Activated CD8-positive, alpha-beta memory T cell treated with anti-CD3 and anti-CD28 coated beads for 24 hours (primary cell): ENCODE results near the gene POFUT2.

ENCODE experiments used
- DNase-seq: peaks from one replicate; pipeline ENCODE4 v3.0.0-alpha.2; 2020

Gene POFUT2

DNA sequence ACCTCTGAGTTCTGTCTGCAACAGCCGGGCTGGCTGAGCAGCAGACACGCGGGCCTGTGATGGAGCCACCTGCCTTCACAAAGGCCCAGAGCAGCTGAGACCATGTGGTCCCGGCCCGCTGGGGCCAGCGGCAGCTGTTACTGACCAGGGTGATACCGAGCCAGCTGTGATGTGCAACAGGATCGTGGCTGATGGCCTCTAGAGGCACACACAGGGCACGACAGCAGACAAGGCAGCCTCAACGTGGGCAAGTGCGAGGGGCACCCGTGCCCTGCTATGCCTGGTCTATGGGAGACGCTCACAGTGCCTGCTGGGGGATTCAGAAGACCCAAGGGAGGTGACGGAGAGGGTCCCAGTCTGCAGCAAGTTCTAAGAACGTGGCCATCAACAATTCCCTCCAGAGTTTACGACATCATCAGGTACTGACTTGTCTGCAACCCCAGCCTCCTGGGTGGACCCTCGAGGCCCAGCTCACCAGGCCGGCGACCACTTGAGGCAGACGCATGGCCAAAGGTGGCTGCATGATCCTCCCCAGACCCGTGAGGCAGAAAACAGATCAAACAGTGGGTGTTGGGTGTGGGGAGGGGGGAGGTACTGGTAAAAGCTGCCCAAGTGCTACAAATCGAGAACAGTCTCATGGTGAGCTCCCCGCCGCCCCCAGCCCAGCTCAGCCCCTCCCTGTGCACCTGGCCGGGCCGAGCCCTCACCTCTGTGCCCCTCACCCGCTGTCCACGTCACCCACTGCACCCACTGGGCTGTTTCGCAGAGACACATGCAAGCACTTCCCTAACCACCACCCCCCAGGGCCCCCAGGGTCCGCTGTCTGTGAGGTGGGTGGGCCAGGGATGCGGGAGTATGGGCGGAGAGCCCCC, 6.0 kb downstream of the POFUT2 start:
- DNase-seq, result peak; percentile 43

- DNase-seq, result no peak
Measured at GRCh38 chr21:45280969-45281368, 6.7 kb downstream of the POFUT2 start.

DNA sequence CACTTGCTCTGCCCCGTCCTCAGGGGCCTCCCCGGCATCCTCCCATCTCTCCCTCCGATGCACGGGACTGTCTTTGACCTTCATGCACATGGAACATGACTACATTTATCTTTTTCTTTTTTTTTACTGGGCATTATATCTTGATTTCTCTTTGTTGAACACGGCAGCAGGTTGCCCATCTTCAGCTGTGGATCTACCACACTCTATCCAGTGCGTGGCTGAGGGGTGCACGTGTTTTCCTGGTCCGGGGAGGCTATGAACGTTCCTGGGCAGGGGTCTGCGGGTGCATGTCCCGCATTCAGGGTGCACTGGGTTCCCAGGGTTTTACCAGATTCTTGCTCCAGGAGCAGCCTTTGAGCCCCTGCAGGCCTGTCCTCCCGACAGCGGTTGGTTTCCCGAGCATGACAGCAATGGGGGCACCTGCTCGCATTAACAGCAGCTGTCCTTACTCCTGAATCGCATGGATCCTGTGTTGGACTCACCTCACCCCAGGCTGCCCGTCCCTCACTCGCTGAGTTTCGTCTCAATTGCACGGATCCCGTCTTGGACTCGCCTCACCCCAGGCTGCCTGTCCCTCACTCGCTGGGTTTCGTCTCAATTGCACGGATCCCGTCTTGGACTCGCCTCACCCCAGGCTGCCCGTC, 7.4 kb downstream of the POFUT2 start:
- peak; percentile 50 for DNase-seq

DNA sequence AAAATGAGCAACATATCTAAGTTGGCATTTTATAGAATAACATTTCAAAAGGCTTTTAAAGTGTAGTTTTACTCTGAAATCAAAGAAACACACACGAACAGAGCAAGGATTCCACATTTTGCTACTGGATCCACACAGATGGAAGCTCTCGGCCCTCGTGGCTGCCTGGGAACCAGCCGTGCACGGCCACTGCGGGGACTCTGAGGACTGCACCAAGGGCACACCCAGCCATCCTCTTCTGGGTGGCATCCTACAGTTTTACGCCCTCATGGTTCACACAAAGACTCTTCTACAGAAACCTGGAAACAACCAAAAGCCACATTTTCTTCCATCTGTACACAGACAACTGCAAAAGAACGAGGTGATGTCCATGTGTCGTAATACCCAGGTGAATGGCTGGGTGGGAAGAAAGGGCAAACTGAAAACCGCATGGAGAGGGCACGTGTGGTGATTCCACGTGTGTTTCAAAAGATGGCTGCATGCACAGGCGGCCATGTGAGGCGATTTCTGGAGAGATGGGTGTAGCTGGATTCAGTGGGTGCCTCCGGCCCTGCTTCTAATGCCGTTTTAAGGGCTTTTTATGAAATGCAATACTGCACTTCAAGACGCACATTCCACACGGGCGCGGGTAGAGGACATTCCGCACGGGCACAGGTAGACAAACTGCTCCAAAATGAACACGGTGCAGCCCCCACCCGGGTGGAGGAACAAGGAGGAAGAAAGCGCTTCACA, 8.1 kb downstream of the POFUT2 start:
- peak; percentile 24 for DNase-seq

DNA sequence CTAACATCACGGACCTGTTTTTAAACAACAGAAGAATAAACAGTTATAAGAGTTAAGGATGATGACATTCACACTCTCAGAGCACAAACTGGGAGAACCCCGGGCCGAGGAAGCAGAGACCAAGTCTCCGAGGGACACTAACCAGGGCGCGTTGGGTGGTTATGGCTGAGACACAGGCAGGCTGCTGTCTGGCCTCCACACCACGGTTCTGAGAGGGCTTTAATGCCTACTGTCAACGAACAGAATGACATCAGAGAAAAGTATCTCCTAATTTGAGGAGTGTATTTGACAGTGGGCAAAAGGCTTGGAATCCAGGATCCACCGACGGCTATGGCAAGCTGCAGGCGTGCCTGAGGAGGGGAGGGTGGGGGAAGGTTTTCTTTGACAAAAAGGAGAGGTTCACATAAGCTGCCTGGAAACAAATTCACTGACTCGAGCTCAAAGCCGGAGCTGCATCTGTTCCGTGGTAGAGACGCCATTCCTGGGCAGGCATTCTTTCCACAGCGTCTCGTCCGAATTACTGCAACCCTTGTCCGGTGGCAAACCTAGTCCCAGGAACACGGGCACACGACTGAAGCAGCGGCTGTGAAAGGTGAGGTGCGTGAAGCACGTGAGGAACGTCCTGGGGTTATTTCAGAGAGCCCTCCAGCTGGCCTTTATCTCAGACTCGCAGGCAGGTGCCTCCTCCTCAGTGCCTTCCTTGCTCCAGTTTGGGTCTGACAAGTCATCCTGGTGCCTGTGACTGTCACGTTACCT, 9.4 kb downstream of the POFUT2 start:
- DNase-seq, result peak; percentile 15

- DNase-seq, result peak; percentile 48
Measured at GRCh38 chr21:45277101-45278045, 10.3 kb downstream of the POFUT2 start.

DNA sequence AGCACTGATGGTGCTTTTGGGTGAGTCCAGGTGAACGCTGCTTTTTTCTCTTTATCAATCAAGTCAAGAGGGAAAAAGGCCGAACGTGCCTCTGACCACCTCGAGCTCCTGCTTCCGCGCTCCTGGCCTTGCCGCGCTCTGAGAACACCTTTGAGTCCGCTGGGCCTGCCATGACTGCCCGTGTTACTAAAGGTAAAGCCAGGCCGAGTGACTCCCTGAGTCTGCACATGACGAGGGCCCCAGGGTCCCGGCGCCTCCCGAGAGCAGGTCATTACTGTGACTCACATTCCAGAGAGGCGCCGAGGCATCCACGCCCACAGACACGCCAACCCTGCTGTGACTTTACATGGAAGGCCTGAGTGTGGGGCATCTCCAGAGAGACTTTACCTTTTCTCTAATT, 11.1 kb downstream of the POFUT2 start:
- DNase-seq, result no peak

- peak; percentile 54 for DNase-seq
Measured at GRCh38 chr21:45270306-45270821, 17.3 kb downstream of the POFUT2 start.

GRCh38 chr21:45269861-45270260, 17.8 kb downstream of the POFUT2 start:
- DNase-seq, result peak; percentile 49

DNA sequence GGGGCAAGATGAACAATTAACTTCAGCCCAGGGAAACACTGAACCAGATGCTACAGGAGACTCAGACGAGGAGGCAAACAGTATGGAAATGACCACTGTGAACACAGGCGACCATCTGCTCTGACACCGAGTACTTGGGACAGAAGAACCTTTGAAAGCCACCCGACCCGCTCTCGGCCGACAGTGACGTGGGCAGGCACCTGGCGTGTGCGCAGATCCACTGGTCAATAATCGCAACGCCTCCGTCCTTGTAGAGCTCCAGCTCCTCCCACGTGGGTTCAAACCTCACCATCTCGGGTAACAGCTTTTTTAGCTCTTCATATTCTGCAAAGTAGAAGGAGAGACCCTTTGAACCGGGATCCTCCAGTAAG, 20.3 kb downstream of the POFUT2 start:
- DNase-seq, result peak; percentile 51

GRCh38 chr21:45266518-45267389, 20.9 kb downstream of the POFUT2 start:
- peak; percentile 78 for DNase-seq

GRCh38 chr21:45265721-45266517, 21.8 kb downstream of the POFUT2 start:
- DNase-seq, result peak; percentile 53

DNA sequence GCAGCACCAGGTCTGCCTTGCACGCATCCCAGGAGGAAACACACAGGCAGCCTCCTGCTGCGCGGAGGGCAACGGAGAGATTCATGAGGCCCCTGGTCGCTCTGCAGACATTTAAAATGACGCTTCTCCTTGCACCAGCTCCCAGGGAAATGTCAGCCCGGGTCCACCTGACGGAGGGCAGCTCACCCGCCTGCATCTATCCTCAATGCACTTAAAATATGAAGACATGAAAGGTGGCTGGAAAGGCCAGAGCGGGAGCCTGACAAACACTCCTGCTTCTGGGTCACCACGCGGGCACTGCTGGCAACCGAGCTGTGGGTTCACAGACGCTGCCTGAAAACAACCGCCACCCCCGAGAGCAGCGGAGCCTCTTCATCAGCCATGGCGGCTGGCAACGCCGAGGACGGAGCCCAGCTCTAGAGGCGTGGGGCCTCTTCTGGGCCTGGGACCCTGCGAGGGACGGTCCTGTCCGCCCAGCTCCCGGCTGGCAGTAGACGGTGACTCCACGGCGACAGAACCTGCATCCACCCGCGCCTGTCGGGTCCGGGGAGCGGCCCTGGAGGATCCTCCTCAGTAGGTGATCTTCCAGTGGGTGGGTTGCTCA, 22.7 kb downstream of the POFUT2 start:
- no peak for DNase-seq

DNA sequence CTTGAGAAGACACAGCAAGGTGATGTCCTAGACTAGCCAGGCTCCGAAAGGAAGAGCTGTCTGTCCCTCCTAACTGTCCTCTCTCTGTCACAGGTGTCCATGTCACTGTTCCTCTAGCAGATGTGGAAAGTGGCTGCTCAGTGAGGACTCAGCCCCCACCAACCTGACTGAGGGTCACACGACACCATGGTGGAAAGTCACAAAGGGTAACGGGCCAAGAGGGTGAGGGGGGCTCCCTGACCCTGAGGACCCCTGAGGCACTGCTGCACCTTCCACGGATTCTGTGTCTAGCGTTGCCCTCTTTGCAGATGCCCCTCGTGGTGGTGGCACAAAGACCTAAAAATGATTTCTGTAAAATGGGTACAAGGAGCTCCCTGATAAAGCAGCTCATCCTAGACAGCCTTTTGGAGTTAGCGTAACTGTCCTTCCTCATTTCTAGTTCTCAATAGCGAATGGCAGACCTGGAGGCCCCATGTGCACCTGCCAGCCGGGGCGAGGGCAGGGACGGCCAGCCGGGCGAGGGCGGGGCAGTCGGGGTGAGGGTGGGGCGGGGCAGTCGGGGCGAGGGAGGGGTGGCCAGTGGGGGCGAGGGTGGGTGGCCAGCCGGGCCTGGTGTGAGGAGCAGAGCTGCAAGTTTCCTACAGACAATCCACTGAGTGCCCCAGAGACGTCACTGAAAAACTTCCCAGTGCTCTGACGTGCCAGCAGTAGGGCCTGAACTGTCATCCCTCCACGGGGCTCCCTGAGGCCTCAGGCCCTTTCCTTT, 23.4 kb downstream of the POFUT2 start:
- no peak for DNase-seq

DNA sequence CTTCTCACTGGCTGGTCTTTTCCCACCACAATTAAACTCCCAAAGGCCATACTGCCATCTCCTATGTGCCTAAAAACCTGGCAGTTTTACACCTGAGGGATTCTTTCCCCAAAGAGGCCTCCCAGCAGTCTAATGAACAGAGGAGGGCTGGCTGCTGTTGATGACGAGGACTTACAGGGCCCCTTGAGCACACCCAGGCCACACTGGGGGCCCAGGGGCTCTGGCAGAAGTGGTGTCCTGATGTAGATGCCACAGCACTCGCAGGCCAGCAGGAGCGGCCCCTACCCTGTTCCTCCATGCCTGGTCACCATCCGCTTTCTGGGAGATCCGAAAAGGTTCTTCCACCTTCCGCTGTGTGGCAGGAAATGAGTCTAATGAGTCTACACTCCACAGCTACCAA, 24.2 kb downstream of the POFUT2 start:
- no peak for DNase-seq

- no peak for DNase-seq
Measured at GRCh38 chr21:45262616-45263015, 25.1 kb downstream of the POFUT2 start.

- DNase-seq, result no peak
Measured at GRCh38 chr21:45262041-45262581, 25.6 kb downstream of the POFUT2 start.

- DNase-seq, result no peak
Measured at GRCh38 chr21:45261093-45261492, 26.6 kb downstream of the POFUT2 start.
